GM10847 (cell line): ENCODE measurements around the gene PTGR3.

Experiments used
- POLR2A ChIP-seq: IDR thresholded peaks from 2 replicates; pipeline ENCODE4 v1.6.1; 2011; ENCODE audit not compliant: insufficient read length; ENCODE audit errors: extremely low read depth

PTGR3 gene

GRCh38 chr18:75159646-75160356 lies 49.1 kb downstream of the PTGR3 start:
- no peak for TF ChIP-seq POLR2A

- no peak for TF ChIP-seq POLR2A
These were observed 49.8 kb downstream of the PTGR3 start for GRCh38 chr18:75159238-75159518.
